Panc1 (cell line): ENCODE measurements around the gene KBTBD4. TPM values are rescaled to one million over a fixed set of nuclear protein-coding genes. Genes with fewer than 3 reads are reported as not detected.
"Not testable (repeated sequence)": the region's sequence is repeated elsewhere in the genome, so short reads cannot be mapped to it uniquely, and the experiment has no call there.

Source experiments
- ATAC-seq: fragments of 200-7000 bp; cut with Tn5 transposase; 2 replicates; pipeline ENCODE4 v1.9.1; 2020; ENCODE audit warnings: mild to moderate bottlenecking, moderate library complexity
- BruUV-seq: library from RNA; stranded (reverse); fragments of 400-500 nt; replicated peaks from 2 replicates; lab custom pipeline; 2021; lab: Mats Ljungman, UMichigan
- CTCF ChIA-PET: fragments of 300-600 bp; sonication (Branson Sonifier 250); formaldehyde crosslinking; loops from one replicate; lab custom pipeline; 2022; ENCODE audit warnings: antibody characterized with exemption; lab: Charles Lee
- POLR2A ChIA-PET: fragments of 300-600 bp; sonication (Branson Sonifier 250); formaldehyde crosslinking; loops from one replicate; lab custom pipeline; 2022; ENCODE audit warnings: antibody characterized with exemption; lab: Charles Lee
- DNase-seq: peaks from one replicate; pipeline ENCODE4 v3.0.0-alpha.2; 2010; ENCODE audit warnings: low read depth, low spot score
- H3K27ac ChIP-seq: 2 replicates; pipeline ENCODE4 v1.5.1; 2011; ENCODE audit warnings: mild to moderate bottlenecking, low read length, inconsistent platforms
- H3K27me3 ChIP-seq: fragments of 200-500 bp; sonication (Bioruptor generic); 2 replicates; pipeline ENCODE4 v1.6.0; 2014; ENCODE audit warnings: low read length, inconsistent platforms; ENCODE audit not compliant: control insufficient read depth, insufficient read depth
- H3K36me3 ChIP-seq: fragments of 200-500 bp; sonication (Bioruptor generic); 2 replicates; pipeline ENCODE4 v1.5.1; 2014; ENCODE audit warnings: inconsistent platforms, mild to moderate bottlenecking, low read length, moderate library complexity; ENCODE audit not compliant: control insufficient read depth, insufficient read depth
- H3K4me1 ChIP-seq: 2 replicates; pipeline ENCODE4 v1.5.1; 2011; ENCODE audit warnings: inconsistent platforms, mild to moderate bottlenecking, low read length, moderate library complexity; ENCODE audit not compliant: control insufficient read depth, insufficient read depth
- H3K4me3 ChIP-seq, 2 experiments: 2 replicates each; pipeline ENCODE4 v1.5.1; 2011 to 2012; ENCODE audit warnings: low read depth in 2 of 2, low read length in 2 of 2, mild to moderate bottlenecking in 2 of 2, inconsistent platforms in 1 of 2, moderate library complexity in 1 of 2
- H3K9me3 ChIP-seq: fragments of 200-500 bp; sonication (Bioruptor generic); 2 replicates; pipeline ENCODE4 v1.5.1; 2014; ENCODE audit warnings: low read depth, mild to moderate bottlenecking, inconsistent platforms, low read length, moderate library complexity; ENCODE audit not compliant: control insufficient read depth, insufficient read depth
- POLR2AphosphoS5 ChIP-seq: IDR thresholded peaks from 2 replicates; pipeline ENCODE4 v1.6.1; 2012; ENCODE audit warnings: mild to moderate bottlenecking, low read depth, low read length, moderate library complexity
- SIN3A ChIP-seq: IDR thresholded peaks from 2 replicates; pipeline ENCODE4 v1.6.1; 2012; ENCODE audit warnings: low read depth, mild to moderate bottlenecking, low read length, moderate library complexity, borderline replicate concordance; ENCODE audit not compliant: insufficient read depth
- TCF7L2 ChIP-seq: IDR thresholded peaks from 2 replicates; pipeline ENCODE4 v1.6.1; 2011; ENCODE audit warnings: mild to moderate bottlenecking, low read depth, low read length, inconsistent platforms
- in situ Hi-C: cut with HindIII; loops from 2 replicates; pipeline ENCODE4 v1.10.0; 2016; ENCODE audit warnings: low sequenced_read_pairs, low pct_unique_long_range_greater_than_20kb
- intact Hi-C: fragments of 100-400 bp; cut with micrococcal nuclease; formaldehyde crosslinking; loops from one replicate; pipeline ENCODE4 v1.10.0; 2022; ENCODE audit not compliant: unreplicated experiment
- total RNA-seq: library from RNA; stranded (reverse); gene quantifications from one replicate; pipeline ENCODE4 v1.2.1, GENCODE V29; 2021; ENCODE audit not compliant: unreplicated experiment
- TF ChIP-seq, protein P1 (sequence below), 2 experiments: IDR thresholded peaks; 2 replicates each; pipeline ENCODE4 v1.6.1; 2011 to 2012; ENCODE audit warnings: low read depth in 2 of 2, control low read depth in 1 of 2, low read length in 1 of 2, mild to moderate bottlenecking in 1 of 2, moderate library complexity in 1 of 2; ENCODE audit not compliant: insufficient read depth in 1 of 2
- TF ChIP-seq, protein P2 (sequence below): fragments of 450-650 bp; IDR thresholded peaks from 2 replicates; pipeline ENCODE4 v1.5.1; 2017; ENCODE audit warnings: mild to moderate bottlenecking

KBTBD4 gene
- total RNA-seq, 1 experiment from 2014 or later: 23.2 TPM

DNA sequence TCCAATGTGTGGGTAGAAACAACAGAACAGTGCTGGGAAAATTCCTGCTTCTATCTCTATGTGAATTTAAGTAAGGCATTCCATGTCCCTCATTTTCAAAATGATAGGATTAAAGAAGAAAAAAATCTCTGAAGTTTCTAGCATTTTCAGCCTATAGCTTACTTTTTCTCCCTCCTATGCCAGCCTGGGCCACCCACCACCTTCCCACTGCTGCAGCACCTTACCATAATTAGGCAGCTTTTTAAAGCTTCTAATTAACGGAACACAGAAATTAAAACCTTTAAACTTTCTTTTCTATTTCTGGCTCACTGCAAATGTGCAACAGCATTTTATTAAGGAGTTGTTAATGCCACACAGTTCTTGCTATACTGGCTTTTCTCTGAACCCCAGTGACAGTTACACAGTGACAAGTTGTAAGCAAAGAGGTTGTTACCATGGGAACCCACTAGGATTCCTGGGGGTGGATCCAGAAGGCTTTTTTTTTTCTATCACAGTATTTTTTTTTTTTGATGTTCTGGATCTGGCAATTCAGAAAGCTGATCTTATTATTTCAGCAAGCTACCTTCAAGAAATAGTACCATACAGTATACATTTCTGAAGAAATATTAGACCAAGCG, 46.1 kb downstream of the KBTBD4 start:
- DNase-seq (no peak), ATAC-seq (no peak)
- Histone ChIP-seq H3K9me3 (no peaks in the 10 kb centered on the region), H3K27me3 (no peaks in the 10 kb centered on the region), H3K27ac (no peak overlapping the region), H3K36me3 (no peaks in the 10 kb centered on the region), H3K4me3 (no peak overlapping the region), H3K4me1 (peaks cover 10% of the 10 kb centered on the region)
- CTCF ChIA-PET: interaction anchor here (0.7 kb wide), 1 partner anchor 209 kb away, joined by 5 read pairs; no protein-coding TSS in a partner anchor
- TF ChIP-seq POLR2AphosphoS5: no peak
- TF ChIP-seq TCF7L2: no peak
- TF ChIP-seq, protein P1, sequence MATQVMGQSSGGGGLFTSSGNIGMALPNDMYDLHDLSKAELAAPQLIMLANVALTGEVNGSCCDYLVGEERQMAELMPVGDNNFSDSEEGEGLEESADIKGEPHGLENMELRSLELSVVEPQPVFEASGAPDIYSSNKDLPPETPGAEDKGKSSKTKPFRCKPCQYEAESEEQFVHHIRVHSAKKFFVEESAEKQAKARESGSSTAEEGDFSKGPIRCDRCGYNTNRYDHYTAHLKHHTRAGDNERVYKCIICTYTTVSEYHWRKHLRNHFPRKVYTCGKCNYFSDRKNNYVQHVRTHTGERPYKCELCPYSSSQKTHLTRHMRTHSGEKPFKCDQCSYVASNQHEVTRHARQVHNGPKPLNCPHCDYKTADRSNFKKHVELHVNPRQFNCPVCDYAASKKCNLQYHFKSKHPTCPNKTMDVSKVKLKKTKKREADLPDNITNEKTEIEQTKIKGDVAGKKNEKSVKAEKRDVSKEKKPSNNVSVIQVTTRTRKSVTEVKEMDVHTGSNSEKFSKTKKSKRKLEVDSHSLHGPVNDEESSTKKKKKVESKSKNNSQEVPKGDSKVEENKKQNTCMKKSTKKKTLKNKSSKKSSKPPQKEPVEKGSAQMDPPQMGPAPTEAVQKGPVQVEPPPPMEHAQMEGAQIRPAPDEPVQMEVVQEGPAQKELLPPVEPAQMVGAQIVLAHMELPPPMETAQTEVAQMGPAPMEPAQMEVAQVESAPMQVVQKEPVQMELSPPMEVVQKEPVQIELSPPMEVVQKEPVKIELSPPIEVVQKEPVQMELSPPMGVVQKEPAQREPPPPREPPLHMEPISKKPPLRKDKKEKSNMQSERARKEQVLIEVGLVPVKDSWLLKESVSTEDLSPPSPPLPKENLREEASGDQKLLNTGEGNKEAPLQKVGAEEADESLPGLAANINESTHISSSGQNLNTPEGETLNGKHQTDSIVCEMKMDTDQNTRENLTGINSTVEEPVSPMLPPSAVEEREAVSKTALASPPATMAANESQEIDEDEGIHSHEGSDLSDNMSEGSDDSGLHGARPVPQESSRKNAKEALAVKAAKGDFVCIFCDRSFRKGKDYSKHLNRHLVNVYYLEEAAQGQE (IDR thresholded peaks at IDR 0.05; ENCODE audit: insufficient read depth in 1 of 2, low read depth in 2 of 2, low read length in 1 of 2): no peak
- no peak for TF ChIP-seq SIN3A
- TF ChIP-seq, protein P2, sequence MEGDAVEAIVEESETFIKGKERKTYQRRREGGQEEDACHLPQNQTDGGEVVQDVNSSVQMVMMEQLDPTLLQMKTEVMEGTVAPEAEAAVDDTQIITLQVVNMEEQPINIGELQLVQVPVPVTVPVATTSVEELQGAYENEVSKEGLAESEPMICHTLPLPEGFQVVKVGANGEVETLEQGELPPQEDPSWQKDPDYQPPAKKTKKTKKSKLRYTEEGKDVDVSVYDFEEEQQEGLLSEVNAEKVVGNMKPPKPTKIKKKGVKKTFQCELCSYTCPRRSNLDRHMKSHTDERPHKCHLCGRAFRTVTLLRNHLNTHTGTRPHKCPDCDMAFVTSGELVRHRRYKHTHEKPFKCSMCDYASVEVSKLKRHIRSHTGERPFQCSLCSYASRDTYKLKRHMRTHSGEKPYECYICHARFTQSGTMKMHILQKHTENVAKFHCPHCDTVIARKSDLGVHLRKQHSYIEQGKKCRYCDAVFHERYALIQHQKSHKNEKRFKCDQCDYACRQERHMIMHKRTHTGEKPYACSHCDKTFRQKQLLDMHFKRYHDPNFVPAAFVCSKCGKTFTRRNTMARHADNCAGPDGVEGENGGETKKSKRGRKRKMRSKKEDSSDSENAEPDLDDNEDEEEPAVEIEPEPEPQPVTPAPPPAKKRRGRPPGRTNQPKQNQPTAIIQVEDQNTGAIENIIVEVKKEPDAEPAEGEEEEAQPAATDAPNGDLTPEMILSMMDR: no peak
- no TSS peak for BruUV-seq
- intact Hi-C loops: no loop called here
- in situ Hi-C loops: no loop called here
- POLR2A ChIA-PET: interaction anchor here (0.7 kb wide), 2 partner anchors 66 to 88 kb away, joined by 4 to 5 read pairs; no protein-coding TSS in a partner anchor

DNA sequence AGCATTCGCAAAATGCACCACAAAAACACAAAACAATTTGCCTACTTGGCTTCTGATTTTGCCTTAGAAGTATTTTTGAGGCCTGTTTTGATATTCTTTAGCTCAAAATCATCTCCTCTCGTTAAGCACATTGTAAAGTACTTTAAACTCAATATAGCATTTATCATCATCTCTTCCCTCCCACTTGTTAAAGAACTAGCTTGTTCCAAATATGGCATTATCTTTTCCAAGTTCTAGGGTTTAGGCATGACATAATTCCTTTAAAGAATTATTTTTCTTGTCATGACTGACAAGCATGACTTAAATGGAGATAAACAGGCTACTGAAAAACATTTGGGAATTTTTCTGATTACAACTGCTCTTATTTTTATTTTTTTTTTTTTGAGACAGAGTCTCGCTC, 47.1 kb downstream of the KBTBD4 start:
- TF ChIP-seq, protein P1 (IDR thresholded peaks at IDR 0.05; ENCODE audit: insufficient read depth in 1 of 2, low read depth in 2 of 2, low read length in 1 of 2): no peak
- no peak for TF ChIP-seq POLR2AphosphoS5
- no peak for TF ChIP-seq TCF7L2
- TF ChIP-seq, protein P2: no peak
- TF ChIP-seq SIN3A: no peak
- no peak for ATAC-seq
- POLR2A ChIA-PET: interaction anchor here (0.6 kb wide), 1 partner anchor 12 kb away, joined by 3 read pairs; no protein-coding TSS in a partner anchor

DNA sequence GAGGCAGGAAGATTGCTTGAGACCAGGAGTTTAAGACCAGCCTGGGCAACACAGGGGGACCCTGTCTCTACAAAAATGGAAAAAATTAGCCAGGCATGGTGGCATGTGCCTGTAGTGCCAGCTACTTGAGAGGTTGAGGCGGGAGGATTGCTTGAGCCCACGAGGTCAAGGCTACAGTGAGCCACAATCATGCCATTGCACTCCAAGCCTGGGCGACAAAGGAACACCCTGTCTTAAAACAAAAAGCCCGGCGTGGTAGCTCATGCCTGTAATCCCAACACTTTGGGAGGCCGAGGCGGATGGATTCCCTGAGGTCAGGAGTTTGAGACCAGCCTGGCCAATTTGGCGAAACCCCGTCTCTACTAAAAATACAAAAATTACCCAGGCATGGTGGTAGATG, 48.0 kb downstream of the KBTBD4 start:
- H3K4me1 ChIP-seq: peaks cover 13% of the 10 kb centered on the region
- intact Hi-C loops, H3K9me3 ChIP-seq, H3K36me3 ChIP-seq, CTCF ChIA-PET, ATAC-seq, BruUV-seq, H3K27ac ChIP-seq, DNase-seq, in situ Hi-C loops, H3K27me3 ChIP-seq, H3K4me3 ChIP-seq: not testable (repeated sequence)
- POLR2A ChIA-PET: interaction anchor here (0.7 kb wide), 1 partner anchor 874 kb away, joined by 4 read pairs; no protein-coding TSS in a partner anchor

More for the DNA sequence above, 47.1 kb downstream of the KBTBD4 start:
- no peak overlapping the region for H3K27ac ChIP-seq
- H3K4me1 ChIP-seq: peaks cover 10% of the 10 kb centered on the region
- intact Hi-C loops: no loop called here
- in situ Hi-C loops: no loop called here
- DNase-seq: no peak
- no peaks in the 10 kb centered on the region for H3K27me3 ChIP-seq
- no peaks in the 10 kb centered on the region for H3K9me3 ChIP-seq
- CTCF ChIA-PET: no interaction called here
- BruUV-seq: TSS peak; percentile 46
- H3K4me3 ChIP-seq: no peak overlapping the region
- no peaks in the 10 kb centered on the region for H3K36me3 ChIP-seq
